Stimulated activated naive CD8-positive, alpha-beta T cell treated with anti-CD3 and anti-CD28 coated beads, Interleukin-15, Interleukin-2, amounts not matched to agents 100 ng/mL and 50 ng/mL, for 24 hours (primary cell): ENCODE measurements around the gene ZNF222.

ENCODE experiments used
- H3K27ac Mint-ChIP-seq: one replicate; pipeline ENCODE4 v1.8.0; 2021; ENCODE audit warnings: mild to moderate bottlenecking, mixed read lengths
- H3K27me3 Mint-ChIP-seq: one replicate; pipeline ENCODE4 v1.8.0; 2021; ENCODE audit warnings: mixed read lengths
- H3K36me3 Mint-ChIP-seq: one replicate; pipeline ENCODE4 v1.8.0; 2021; ENCODE audit warnings: low read depth, mixed read lengths
- H3K4me1 Mint-ChIP-seq: one replicate; pipeline ENCODE4 v1.8.0; 2021; ENCODE audit warnings: low read depth, mixed read lengths
- H3K4me3 Mint-ChIP-seq: one replicate; pipeline ENCODE4 v1.8.0; 2021; ENCODE audit warnings: mild to moderate bottlenecking, mixed read lengths
- H3K9me3 Mint-ChIP-seq: one replicate; pipeline ENCODE4 v1.8.0; 2021; ENCODE audit warnings: mixed read lengths

The ZNF222 gene

DNA sequence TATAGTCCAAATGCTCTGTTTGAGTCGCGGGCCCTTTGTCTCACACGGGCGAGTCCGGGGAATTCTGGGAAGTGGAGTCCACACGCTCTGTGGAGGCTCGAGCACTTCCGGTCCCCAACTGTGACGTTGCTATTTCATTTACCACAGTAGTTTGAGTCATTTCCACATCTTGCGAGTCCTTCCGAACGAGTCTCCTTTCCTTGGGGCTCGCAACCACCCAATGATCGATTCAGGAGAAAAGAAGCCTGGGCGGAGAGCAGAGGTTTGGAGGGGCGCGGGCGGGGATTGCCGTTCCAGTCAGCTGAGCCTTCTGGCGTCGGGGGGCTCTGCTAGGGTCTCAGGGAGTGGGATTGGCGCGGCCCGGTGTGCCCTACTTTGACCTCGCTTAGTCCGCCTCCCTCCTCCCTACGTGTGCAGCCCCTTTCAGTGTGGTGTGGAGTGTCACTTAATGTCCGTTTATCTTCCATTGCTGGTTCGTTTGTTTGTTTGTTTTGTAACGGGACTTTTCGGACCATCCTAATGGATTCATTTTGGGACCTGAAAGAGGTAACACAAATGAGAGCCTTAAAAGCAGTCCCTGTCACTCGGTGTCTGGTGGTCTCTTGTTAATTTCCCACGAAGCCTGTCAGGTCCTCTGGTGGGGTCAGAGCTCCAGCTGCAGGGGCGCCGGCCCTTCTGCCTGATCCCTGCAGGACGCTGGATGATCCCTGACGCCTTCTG lies at the start of gene ZNF222:
Gene ZNF222 (plus strand): TSS at position 163 of the 720 bp plus-strand sequence. CDS start 58 bp downstream, at position 221.
- Mint-ChIP-seq H3K4me1 (peaks cover 21% of the 10 kb centered on the region), H3K27ac (peak within 1 kb of the TSS; percentile 81), H3K9me3 (peaks cover 31% of the 10 kb centered on the region), H3K4me3 (peak within 1 kb of the TSS; percentile 93), H3K36me3 (peaks cover 54% of the 10 kb centered on the region), H3K27me3 (peaks cover 7% of the 10 kb centered on the region)

DNA sequence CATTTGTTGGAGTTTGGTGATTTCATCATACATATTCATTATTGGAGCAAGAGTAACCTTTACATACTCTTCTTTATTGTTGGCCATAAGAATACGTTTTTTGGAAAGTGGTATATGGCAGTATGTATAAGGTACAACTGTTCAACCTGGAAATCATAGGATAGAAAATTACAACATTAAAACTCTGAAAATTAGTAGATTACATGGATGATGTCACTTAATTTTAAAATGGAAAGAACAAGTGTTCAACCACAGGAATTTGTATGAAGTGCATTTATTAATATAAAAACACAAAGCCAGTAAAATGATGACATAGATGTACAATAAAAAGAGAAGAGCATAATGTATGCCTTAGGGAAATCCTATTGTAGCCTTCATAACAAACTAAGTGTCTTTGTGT lies 48.4 kb upstream of the ZNF222 start:
- Mint-ChIP-seq H3K4me1 (no peaks in the 10 kb centered on the region), H3K36me3 (peaks cover 12% of the 10 kb centered on the region), H3K4me3 (no peak overlapping the region), H3K27me3 (no peaks in the 10 kb centered on the region), H3K27ac (no peak overlapping the region), H3K9me3 (peaks cover 42% of the 10 kb centered on the region)

DNA sequence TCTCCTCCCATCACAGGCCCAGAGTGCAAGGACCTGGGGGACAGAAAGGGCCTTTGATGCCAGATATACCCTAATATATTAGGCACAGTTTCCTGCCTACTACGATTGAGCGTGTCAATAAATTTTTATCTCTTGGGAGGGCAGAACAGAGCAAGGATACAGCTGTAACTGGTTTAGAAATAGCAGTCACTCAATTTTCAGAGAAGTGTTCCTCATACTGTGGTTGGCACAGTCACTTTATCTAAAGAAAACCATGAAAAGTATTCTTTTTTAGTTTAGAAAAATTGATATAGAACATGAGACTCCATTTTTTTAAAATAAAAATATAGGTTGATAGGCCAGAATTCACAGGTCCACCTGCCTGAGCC lies 41.7 kb upstream of the ZNF222 start:
- no peaks in the 10 kb centered on the region for H3K27me3 Mint-ChIP-seq
- no peak overlapping the region for H3K27ac Mint-ChIP-seq
- H3K9me3 Mint-ChIP-seq: peaks cover 16% of the 10 kb centered on the region
- H3K4me1 Mint-ChIP-seq: peaks cover 13% of the 10 kb centered on the region
- peaks cover 17% of the 10 kb centered on the region for H3K36me3 Mint-ChIP-seq
- H3K4me3 Mint-ChIP-seq: peak overlapping the region; percentile 68

DNA sequence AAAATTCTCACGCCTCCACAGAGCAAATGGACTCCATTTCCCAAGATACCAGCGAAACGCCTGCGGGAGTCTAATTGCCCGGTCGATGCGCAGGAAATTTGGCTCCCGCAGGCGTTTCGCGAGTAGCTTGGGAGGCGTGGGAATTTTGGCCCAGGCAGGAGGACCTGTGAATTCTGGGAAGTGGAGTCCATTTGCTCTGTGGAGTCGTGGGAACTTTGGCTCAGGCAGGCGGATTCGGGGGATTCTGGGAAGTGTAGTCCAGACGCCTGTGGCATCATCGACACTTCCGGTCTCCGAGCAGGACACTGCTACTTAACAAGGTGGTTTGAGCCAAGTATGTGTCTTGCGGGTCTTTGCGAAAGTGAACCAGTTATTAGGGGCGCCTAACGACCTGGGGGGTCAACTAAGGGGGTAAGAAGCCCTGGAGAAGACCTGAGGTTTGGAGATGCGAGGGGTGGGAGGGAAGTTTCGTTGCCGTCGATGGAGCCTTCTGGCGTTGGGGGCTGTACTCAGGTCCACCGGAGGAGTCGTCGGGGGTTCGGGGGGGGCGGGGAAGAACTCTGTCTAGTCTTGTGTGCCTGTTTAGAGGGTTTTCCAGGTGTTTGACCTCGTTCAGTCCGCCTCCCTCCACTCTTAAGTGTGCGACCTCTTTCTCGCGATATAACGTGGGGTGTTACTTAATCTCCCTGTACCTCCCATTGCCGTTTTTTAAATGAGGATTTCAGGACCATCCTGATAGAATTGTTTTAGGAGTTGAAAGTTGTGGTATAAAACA lies 41.1 kb upstream of the ZNF222 start, which contains the start of gene ZNF155:
Gene ZNF155 (plus strand): TSS at position 277 of the 775 bp plus-strand sequence. CDS start 4,356 bp downstream, outside the sequence.
- Mint-ChIP-seq H3K36me3 (peaks cover 23% of the 10 kb centered on the region), H3K4me1 (peaks cover 13% of the 10 kb centered on the region), H3K9me3 (peaks cover 21% of the 10 kb centered on the region), H3K27ac (peak within 1 kb of the TSS; percentile 96), H3K4me3 (peak within 1 kb of the TSS; percentile 96), H3K27me3 (no peaks in the 10 kb centered on the region)

DNA sequence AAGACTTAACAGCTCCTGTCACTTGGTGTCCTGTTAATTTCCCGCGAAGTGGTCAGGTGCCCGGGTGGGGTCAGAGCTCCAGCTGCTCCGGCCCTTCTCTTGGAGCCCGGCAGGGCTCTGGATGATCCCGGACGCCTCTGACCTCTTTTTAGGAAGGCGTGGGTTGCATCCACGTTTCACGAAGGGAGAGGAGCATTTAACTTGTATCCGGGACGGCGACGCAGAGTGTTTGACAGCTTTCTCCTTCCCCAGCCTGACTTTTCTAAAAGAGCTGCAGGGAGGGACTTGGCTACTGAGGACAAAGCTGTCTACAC lies 40.5 kb upstream of the ZNF222 start:
- Mint-ChIP-seq H3K36me3 (peaks cover 28% of the 10 kb centered on the region), H3K4me3 (peak overlapping the region; percentile 96)

DNA sequence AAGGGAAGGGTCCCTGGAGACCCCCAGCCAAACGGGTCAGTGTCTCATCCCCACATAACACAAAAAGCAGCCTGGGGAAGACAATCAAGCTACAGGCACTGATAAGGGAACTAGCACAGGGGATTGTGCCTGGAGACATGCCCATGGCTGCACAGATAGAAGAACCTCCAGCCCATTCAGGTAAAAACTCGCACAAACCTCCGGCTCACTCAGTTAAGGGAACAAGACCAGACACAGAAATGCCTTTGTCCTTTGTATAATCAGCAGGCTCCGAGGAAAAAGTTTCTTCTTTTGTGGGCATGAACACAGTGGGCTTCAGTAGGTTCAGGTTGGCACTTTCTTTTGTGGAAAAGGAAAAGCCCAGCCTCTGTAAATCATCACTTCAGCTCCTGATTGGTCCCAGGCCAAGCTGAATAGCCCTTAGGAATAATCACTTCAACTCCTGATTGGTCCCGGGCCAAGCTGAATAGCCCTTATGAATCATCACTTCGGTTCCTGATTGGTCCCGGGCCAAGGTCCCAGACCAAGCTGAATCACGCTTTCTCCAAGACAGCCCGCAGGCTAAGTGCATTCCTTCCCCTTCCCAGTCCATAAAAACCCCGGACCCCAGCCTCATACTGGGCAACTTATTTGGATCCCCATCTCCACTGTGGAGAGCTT lies 27.4 kb upstream of the ZNF222 start:
- Mint-ChIP-seq H3K4me3 (no peak overlapping the region), H3K9me3 (peaks cover 46% of the 10 kb centered on the region), H3K36me3 (peaks cover 55% of the 10 kb centered on the region), H3K27ac (no peak overlapping the region), H3K4me1 (peaks cover 11% of the 10 kb centered on the region), H3K27me3 (no peaks in the 10 kb centered on the region)

More for the DNA sequence above, 40.5 kb upstream of the ZNF222 start:
- H3K4me1 Mint-ChIP-seq: peaks cover 13% of the 10 kb centered on the region
- H3K27me3 Mint-ChIP-seq: no peaks in the 10 kb centered on the region
- peak overlapping the region; percentile 96 for H3K27ac Mint-ChIP-seq
- H3K9me3 Mint-ChIP-seq: peaks cover 22% of the 10 kb centered on the region

DNA sequence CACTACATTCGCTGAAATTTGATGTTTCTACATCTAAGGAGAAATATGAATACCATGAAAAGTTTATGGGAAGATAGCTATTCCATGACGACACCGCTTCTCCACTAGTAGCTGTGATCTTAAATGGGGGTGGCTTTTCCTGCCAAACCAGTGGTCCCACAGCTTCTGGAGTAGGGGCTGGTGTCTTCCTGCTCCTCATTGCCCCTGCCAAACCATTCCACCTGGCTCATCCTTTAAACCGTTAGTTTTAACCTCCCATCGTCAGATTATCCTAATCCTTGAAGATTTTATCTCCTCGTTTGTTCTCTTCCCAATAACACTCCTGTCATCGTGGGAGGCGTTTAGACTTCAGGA lies 23.0 kb upstream of the ZNF222 start:
- Mint-ChIP-seq H3K4me1 (peaks cover 25% of the 10 kb centered on the region), H3K36me3 (peaks cover 33% of the 10 kb centered on the region), H3K27me3 (no peaks in the 10 kb centered on the region), H3K27ac (peak overlapping the region; percentile 96), H3K4me3 (peak overlapping the region; percentile 98), H3K9me3 (peaks cover 41% of the 10 kb centered on the region)

DNA sequence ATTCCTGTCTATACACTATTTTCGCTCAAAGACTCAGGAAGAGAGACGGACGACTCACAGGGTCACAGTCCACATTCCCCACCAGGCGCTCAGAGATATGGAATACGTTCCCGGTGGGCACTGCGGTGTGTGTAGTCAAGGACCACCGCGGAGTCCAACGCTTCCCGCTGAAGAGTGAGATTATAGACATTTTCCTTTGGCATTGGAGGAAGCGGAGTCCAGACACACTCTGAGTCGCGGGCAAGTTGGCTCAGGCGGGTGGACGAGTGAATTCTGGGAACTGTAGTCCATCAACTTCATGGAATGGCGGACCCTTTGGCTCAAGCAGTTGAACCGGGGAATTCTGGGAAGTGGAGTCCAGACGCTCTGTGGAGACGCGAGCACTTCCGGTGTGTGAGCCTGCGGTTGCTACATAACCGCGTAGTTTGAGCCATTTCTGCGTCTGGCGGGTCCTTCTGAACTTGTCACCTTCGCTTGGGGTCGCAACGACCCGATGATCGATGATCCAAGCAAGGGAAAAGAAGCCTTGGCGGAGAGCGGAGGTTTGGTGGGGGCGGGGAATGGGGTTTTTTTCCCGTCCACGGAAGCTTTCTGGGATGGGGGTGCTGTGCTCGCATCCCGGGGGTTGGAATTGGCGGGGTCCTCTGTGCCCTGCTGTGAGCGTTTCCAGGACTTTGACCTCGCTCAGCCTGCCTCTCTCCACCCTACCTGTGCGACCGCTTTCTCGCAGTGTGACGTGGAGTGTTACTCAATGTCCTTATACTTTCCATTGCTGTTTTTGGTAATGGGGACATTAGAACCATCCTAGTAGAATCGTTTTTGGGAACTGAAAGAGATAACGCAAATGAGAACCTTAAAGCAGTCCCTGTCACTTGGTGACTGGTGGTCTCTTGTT lies 22.4 kb upstream of the ZNF222 start, which contains the start of gene ZNF230:
Gene ZNF230 (plus strand): TSS at position 392 of the 895 bp plus-strand sequence. CDS start 4,122 bp downstream, outside the sequence.
- Mint-ChIP-seq H3K9me3 (peaks cover 43% of the 10 kb centered on the region), H3K27ac (peak within 1 kb of the TSS; percentile 96), H3K4me3 (peak within 1 kb of the TSS; percentile 98), H3K36me3 (peaks cover 33% of the 10 kb centered on the region), H3K27me3 (no peaks in the 10 kb centered on the region), H3K4me1 (peaks cover 25% of the 10 kb centered on the region)

DNA sequence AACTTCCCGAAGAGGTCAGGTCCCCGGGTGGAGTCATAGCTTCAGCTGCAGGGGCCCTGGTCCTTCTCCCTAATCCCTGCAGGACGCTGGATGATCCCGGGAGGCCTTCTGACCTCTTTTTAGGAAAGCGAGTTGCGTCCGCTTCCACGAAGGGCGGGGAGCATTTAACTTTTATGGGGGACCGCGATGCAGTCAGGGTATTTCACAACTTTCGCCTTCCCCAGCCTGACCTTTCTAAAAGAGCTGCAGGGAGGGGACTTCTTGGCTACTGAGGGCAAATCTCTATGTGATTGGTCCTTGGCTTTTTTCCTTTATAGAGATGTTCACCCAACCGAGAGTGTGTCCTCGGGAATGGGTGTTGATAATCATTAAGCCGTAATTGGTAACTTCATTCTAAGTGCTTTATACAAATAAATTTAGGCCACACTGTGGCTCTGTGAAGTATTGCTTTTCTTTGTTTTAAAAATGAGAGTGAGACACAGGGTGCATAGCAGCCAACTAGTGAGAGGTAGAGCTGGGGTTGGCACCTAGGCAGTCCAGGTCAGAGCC lies 21.6 kb upstream of the ZNF222 start:
- Mint-ChIP-seq H3K4me3 (peak overlapping the region; percentile 98), H3K9me3 (peaks cover 44% of the 10 kb centered on the region)

DNA sequence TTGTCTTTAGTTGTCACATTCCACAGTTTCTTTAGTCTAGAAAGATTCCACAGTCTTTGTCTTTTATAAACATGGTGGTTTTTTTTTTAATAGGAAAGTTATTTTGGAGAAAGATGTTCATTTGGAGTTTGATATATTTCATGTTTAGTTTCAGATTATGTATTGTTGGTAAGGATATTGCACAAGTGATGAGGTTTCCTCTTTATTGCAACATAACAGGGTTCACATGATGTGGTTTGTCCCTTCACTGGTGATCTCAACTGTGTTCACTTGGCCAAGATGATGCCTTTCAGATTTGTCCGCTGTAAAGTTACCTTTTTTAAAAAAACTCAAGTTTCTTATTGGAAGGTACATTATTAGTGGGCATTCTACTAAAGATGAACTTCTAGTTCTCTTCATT lies 19.2 kb upstream of the ZNF222 start:
- Mint-ChIP-seq H3K4me1 (peaks cover 25% of the 10 kb centered on the region), H3K27ac (no peak overlapping the region), H3K36me3 (peaks cover 57% of the 10 kb centered on the region), H3K9me3 (peaks cover 53% of the 10 kb centered on the region), H3K27me3 (no peaks in the 10 kb centered on the region), H3K4me3 (no peak overlapping the region)

More for the DNA sequence above, 21.6 kb upstream of the ZNF222 start:
- no peaks in the 10 kb centered on the region for H3K27me3 Mint-ChIP-seq
- H3K36me3 Mint-ChIP-seq: peaks cover 34% of the 10 kb centered on the region
- peak overlapping the region; percentile 96 for H3K27ac Mint-ChIP-seq
- peaks cover 25% of the 10 kb centered on the region for H3K4me1 Mint-ChIP-seq

DNA sequence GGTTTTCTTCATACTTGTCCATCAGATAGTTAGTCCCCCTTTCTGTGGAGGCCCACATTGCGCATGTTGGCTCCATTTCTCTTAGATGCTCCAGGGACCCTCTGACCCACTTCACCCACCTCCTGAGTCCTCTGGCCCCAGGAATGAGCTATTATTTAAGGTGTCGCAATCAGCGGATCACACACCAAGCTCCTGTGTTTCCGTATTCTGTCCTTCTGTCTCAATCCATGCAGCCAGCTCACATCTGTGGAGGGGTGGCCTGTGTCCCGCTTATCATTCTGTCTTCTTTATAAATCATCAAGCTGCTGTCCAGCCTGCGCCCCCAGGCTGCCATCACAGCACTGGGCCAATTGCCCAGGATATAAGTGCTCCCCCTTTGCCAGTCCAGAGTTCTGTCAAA lies 17.7 kb upstream of the ZNF222 start:
- no peaks in the 10 kb centered on the region for H3K27me3 Mint-ChIP-seq
- H3K9me3 Mint-ChIP-seq: peaks cover 58% of the 10 kb centered on the region
- H3K27ac Mint-ChIP-seq: no peak overlapping the region
- peaks cover 17% of the 10 kb centered on the region for H3K4me1 Mint-ChIP-seq
- H3K4me3 Mint-ChIP-seq: no peak overlapping the region
- peaks cover 71% of the 10 kb centered on the region for H3K36me3 Mint-ChIP-seq

DNA sequence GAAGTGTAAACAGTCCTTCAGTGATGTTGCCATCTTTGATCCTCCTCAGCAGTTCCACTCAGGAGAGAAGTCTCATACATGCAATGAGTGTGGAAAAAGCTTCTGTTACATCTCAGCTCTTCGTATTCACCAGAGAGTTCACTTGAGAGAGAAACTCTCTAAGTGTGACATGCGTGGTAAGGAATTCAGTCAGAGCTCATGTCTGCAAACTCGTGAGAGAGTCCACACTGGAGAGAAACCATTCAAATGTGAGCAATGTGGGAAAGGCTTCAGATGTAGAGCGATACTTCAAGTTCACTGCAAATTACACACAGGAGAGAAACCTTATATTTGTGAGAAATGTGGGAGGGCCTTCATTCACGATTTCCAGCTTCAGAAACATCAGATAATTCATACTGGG lies 14.7 kb upstream of the ZNF222 start:
- no peaks in the 10 kb centered on the region for H3K27me3 Mint-ChIP-seq
- peaks cover 76% of the 10 kb centered on the region for H3K36me3 Mint-ChIP-seq
- peaks cover 4% of the 10 kb centered on the region for H3K4me1 Mint-ChIP-seq
- peaks cover 77% of the 10 kb centered on the region for H3K9me3 Mint-ChIP-seq
- no peak overlapping the region for H3K4me3 Mint-ChIP-seq
- H3K27ac Mint-ChIP-seq: no peak overlapping the region

DNA sequence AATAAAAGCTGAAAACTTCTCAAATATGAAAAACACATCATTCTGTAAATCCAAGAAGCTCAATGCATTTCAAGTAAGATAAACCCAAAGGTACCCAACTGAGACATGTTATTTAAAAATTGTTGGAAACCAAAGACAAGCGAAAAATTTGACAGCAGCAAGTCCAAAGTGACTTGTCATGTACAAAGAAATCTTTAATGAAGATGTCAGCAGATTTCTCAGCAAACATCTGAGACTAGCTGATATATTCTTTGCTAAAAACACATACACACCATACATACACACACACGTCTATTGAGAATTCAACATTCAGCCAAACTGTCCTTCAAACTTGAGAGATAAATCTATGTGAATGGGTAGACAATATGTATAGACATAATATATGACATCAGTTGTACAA lies 5.7 kb upstream of the ZNF222 start:
- peaks cover 46% of the 10 kb centered on the region for H3K9me3 Mint-ChIP-seq
- no peak overlapping the region for H3K27ac Mint-ChIP-seq
- peaks cover 7% of the 10 kb centered on the region for H3K36me3 Mint-ChIP-seq
- H3K4me1 Mint-ChIP-seq: peaks cover under 1% of the 10 kb centered on the region
- peaks cover 18% of the 10 kb centered on the region for H3K27me3 Mint-ChIP-seq
- H3K4me3 Mint-ChIP-seq: no peak overlapping the region

DNA sequence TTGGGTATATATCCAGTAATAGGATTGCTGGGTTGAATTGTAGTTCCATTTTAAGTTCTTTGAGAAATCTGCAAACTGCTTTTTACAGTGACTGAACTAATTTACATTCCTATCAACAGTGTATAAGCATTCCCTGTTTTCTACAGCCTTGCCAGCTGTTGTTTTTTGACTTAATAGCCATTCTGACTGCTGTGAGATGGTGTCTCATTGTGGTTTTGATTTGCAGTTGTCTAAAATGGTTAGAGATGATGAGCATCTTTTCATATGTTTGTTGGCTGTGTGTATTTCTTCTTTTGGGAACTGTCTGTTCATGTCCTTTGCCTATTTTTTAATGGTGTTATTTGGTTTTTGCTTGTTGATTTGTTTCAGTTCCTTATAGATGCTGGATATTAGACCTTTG lies 4.0 kb upstream of the ZNF222 start:
- Mint-ChIP-seq H3K4me3 (no peak overlapping the region), H3K4me1 (peaks cover 18% of the 10 kb centered on the region), H3K27me3 (peaks cover 18% of the 10 kb centered on the region), H3K9me3 (peaks cover 39% of the 10 kb centered on the region), H3K36me3 (peaks cover 15% of the 10 kb centered on the region), H3K27ac (no peak overlapping the region)
